T-helper 1 cell (primary cell): ENCODE data around the gene WLS.

ENCODE experiments used
- DNase-seq, 5 donors: peaks; one replicate each; pipeline ENCODE4 v3.0.0-alpha.2; 2012 to 2020

WLS gene

DNA sequence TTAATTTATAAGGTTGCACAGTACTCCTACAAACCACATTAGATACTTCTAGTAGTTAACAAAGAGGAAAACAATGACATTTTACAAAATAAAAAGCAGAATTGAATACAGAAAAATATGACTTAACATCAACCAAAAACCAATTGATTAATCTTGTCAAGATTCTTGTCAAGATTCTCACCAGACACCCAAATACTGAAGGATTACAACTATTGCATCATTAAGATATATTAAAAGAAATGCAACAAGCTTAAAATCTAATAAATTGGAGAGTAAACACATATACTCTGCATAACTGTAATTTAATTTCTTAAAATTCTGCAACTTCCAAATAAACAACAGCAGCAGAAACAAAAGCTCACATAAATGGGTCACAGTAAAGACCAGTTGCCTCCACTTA lies 4.7 kb downstream of the WLS start:
- DNase-seq, result no peak

GRCh38 chr1:68225781-68226180 lies 6.5 kb downstream of the WLS start:
- no peak for DNase-seq

DNA sequence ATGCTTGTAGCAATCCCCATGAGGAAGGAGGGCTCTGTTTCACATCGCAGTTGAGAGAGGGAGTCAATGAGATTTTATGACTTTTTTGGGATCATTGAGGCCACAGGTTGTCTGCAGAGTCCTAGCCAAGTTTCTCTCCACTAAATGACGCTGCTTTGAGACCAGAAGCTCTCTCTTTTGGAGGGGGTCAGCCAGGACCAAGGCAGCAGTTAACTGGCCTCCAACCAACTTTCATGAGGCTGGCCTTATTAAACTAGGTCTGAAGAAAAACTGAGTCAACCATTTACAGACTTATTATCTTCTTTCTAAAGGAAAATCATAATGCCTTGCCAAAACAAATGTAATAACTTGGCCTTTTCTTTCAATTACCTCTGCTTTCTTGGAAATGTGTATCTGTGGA lies 8.6 kb downstream of the WLS start:
- DNase-seq, result no peak

- no peak for DNase-seq
These were observed 10.3 kb downstream of the WLS start for GRCh38 chr1:68221980-68222373.

GRCh38 chr1:68221001-68221979 lies 11.0 kb downstream of the WLS start:
- no peak for DNase-seq

DNA sequence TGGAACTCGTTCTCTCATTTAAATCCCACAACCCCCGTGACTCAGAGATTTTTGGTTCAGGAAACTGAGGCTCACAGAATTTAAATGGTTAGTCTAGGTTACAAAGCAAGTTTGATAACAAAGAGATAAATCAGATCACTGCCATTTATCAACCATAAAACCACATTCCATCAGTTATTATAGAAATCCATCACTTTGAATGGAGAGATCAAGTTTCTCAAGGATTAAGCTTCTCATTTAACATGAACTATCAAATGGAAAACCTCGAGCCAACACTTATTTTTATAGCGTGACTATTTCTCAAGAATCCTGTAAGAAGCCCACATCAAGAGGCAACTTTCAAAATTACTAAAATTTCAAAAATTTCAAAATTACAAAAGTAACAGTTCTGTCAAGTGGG lies 11.9 kb downstream of the WLS start:
- no peak for DNase-seq

DNA sequence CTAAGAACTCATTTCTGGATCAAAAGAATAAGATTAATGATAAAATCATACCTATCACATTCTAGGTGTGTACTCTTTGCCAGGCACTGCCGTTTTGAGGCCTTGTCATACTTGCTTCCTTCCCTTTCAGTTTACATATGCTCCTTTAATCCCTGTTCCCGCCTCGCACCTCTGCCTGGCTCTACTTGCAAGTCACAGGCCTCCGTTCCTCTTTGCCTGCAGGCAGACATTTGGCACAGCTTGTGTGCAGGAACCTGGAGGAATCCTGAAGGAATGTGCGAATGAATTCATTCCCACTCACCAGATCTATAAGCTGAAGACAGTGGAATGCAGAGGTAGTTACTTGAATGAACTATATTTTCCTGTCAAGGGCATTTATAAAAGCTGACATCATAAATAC lies 13.8 kb downstream of the WLS start:
- no peak for DNase-seq

- no peak for DNase-seq
These were observed 14.7 kb downstream of the WLS start for GRCh38 chr1:68217618-68218017.

DNA sequence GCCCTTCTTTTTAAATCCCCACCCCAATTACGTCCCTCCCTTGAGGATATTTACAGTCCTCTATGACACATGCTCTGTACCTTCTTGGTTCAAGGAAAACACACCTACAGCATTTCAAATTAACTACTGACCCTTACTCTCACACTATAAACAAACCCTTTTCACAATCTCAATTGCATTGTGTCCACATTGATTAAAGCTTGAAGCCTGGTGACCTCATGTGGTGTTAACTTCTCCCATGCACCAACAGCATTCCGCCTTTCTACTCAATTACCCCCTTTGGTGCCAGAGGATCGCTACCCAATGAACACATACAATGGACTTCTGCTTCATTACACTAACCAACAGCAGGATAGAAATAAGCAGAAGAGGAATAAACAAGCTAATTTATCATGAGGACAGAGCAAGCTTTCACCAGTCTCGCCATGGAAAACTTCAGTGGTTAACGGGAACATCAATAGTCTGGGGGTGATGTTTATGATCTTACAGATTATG lies 15.2 kb downstream of the WLS start:
- no peak for DNase-seq

- no peak for DNase-seq
These were observed 16.1 kb downstream of the WLS start for GRCh38 chr1:68216089-68216772.

- DNase-seq, result no peak
These were observed 18.5 kb downstream of the WLS start for GRCh38 chr1:68213843-68214242.

- DNase-seq, result no peak
These were observed 20.5 kb downstream of the WLS start for GRCh38 chr1:68211761-68212380.

DNA sequence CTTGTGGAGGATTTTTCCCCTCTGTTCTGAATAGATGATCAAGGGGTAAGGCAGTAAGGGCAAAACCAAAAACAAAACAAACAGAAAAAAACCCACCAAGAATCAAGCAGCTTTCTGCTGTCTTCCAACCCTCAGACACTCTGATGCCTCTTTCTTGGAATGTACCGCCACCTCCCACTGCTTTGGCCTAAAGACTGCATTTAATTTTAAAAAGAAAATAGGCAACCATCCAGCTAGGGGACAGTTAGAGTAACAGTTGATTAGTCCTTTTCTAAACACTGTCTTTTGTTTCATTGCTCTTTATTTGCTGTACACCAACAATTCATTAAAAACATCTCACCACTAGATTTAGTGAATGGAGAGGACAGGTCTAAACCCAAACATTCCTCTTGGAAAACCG lies 21.5 kb downstream of the WLS start:
- no peak for DNase-seq

DNA sequence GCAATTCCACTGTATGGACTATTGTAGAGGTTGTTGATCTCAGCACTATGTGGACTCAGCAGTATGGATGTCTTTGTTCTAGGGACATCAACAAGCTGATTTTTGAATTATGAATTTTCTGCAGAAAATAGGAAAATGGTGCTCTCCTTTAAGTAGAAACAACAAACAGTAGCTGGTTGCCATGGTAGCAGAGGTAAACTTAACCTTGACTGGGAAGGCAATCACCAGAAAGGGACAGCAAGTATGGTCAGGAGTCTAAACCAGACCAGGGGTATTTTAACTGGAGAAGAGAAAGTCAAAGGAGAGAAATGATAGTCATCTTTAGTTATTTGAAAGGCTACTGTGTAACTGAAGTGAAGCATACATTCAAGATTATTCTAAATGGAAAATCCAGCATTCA lies 22.3 kb downstream of the WLS start:
- no peak for DNase-seq

GRCh38 chr1:68206848-68207689 lies 25.3 kb downstream of the WLS start:
- DNase-seq, result no peak

- no peak for DNase-seq
These were observed 26.4 kb downstream of the WLS start for GRCh38 chr1:68205794-68206358.

DNA sequence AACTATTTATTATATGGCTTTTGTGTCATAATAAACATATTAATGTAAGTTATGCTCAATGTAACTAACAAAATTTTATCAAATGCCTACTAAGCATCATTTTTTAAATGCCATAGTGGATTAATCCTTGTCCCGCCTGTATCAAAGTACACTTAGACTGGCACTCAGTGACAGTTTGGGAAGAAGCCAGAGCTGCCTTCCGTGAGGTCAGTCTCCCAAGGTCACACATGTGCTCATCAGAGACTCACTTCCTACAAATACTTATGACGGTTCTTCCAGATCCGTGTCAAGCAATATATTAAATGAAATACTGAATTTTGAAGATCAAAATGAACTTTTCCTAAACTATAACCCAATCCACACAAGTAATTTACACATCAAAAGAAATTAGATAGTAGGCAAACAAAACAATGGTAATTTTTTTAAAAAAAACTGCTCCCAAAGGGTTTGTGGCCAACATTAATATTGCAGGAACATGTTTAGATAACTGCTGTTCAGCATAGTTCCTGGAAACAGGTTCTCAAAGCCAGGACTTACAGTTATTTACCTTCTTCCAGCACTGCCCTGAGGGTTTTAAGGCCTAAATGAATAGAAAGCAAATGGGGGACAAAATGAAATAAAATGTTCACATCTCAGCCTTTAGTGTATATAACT lies 27.2 kb downstream of the WLS start:
- no peak for DNase-seq

DNA sequence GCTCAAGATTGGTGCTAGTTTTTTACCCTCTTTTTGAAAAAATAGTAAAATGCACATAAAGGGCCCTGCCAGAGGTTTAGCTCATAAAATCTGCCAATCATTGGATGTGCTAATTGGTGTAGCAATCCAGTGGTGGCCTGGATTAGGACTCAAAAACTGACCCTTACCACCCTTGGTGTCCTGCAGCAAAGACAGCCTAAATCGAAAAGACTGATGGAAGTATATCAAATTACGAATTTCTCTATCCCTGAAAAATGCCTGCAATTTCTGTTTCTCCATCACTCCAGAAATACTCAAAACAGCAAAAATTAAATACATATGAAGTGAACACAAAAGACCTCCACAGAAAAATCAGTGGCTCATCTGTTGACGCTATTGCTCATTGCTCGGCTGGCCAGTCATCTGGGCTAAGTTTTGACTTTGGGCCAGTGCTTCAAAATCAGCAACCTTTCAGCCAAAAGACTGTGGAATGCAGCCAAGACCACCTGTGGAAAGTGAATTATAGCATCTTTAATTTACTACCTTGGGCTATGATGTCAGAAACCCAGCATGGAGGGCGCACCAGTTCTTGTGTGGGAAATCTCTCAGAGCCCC lies 30.0 kb downstream of the WLS start:
- DNase-seq, result no peak

GRCh38 chr1:68201546-68202238 lies 30.6 kb downstream of the WLS start:
- DNase-seq, result no peak

- DNase-seq, result no peak
These were observed 32.7 kb downstream of the WLS start for GRCh38 chr1:68199603-68200002.

- DNase-seq, result no peak
These were observed 33.6 kb downstream of the WLS start for GRCh38 chr1:68198752-68199151.
